HEK293 (cell line): ENCODE results near the gene UBASH3B.

ENCODE experiments used
- CTCF ChIP-seq: fragments of 450-650 bp; formaldehyde crosslinking; IDR thresholded peaks from 2 replicates; pipeline ENCODE4 v1.5.1; 2016; ENCODE audit warnings: missing biosample characterization, missing genetic modification characterization
- ELK4 ChIP-seq: IDR thresholded peaks from 2 replicates; pipeline ENCODE4 v1.6.1; 2011; ENCODE audit warnings: mild to moderate bottlenecking, low read depth, low read length, borderline replicate concordance
- GLI4 ChIP-seq: fragments of 450-650 bp; formaldehyde crosslinking; IDR thresholded peaks from 2 replicates; pipeline ENCODE4 v1.5.1; 2016; ENCODE audit warnings: missing biosample characterization, missing genetic modification characterization
- RBAK ChIP-seq: fragments of 450-650 bp; formaldehyde crosslinking; IDR thresholded peaks from 2 replicates; pipeline ENCODE4 v1.5.1; 2016; ENCODE audit warnings: missing biosample characterization, missing genetic modification characterization
- SP2 ChIP-seq: fragments of 450-650 bp; formaldehyde crosslinking; IDR thresholded peaks from 2 replicates; pipeline ENCODE4 v1.5.1; 2016; ENCODE audit warnings: missing biosample characterization, missing genetic modification characterization
- TCF7L2 ChIP-seq: IDR thresholded peaks from 2 replicates; pipeline ENCODE4 v1.6.1; 2011; ENCODE audit warnings: low read depth, mild to moderate bottlenecking, inconsistent platforms, low read length, moderate library complexity, borderline replicate concordance
- ZNF10 ChIP-seq: fragments of 450-650 bp; formaldehyde crosslinking; IDR thresholded peaks from 2 replicates; pipeline ENCODE4 v1.5.1; 2017; ENCODE audit warnings: missing biosample characterization, missing genetic modification characterization
- ZNF18 ChIP-seq: fragments of 450-650 bp; formaldehyde crosslinking; IDR thresholded peaks from 2 replicates; pipeline ENCODE4 v1.5.1; 2016; ENCODE audit warnings: missing biosample characterization, missing genetic modification characterization
- ZNF776 ChIP-seq: fragments of 450-650 bp; formaldehyde crosslinking; IDR thresholded peaks from 2 replicates; pipeline ENCODE4 v1.5.0; 2017; ENCODE audit warnings: missing biosample characterization, missing genetic modification characterization, borderline replicate concordance
- ZNF792 ChIP-seq: fragments of 450-650 bp; formaldehyde crosslinking; IDR thresholded peaks from 2 replicates; pipeline ENCODE4 v1.5.1; 2016; ENCODE audit warnings: missing biosample characterization, missing genetic modification characterization

- TF ChIP-seq ZNF18 (tag by site-specific recombination) (no peak), ELK4 (no peak), RBAK (tag by site-specific recombination) (no peak), ZNF776 (tag by site-specific recombination) (no peak), GLI4 (tag by site-specific recombination) (no peak), CTCF (tag by site-specific recombination) (no peak), SP2 (no peak), ZNF792 (tag by site-specific recombination) (no peak), ZNF10 (tag by site-specific recombination) (no peak), TCF7L2 (no peak)
Observed at GRCh38 chr11:122862091-122862490, 206.6 kb downstream of the UBASH3B start.
